Ascending aorta (tissue), 2 donors: ENCODE measurements around the gene FAM117A. TPM values are rescaled to one million over a fixed set of nuclear protein-coding genes. Genes with fewer than 3 reads are reported as not detected.

Source experiments
- DNase-seq, 2 donors: peaks; one replicate each; pipeline ENCODE4 v3.0.0-alpha.2; 2019; ENCODE audit warnings: low spot score in 2 of 2
- H3K27ac ChIP-seq, 2 donors: fragments of 200-600 bp; sonication (generic); one replicate each; pipeline ENCODE4 v1.5.1; 2016 to 2017; ENCODE audit warnings: mild to moderate bottlenecking in 1 of 2
- H3K27me3 ChIP-seq: fragments of 200-600 bp; sonication (generic); one replicate; pipeline ENCODE4 v1.5.1; 2017
- H3K36me3 ChIP-seq, 2 donors: fragments of 200-600 bp; sonication (generic); one replicate each; pipeline ENCODE4 v1.5.1; 2016
- H3K4me1 ChIP-seq, 2 donors: fragments of 200-600 bp; sonication (generic); one replicate each; pipeline ENCODE4 v1.5.1; 2016 to 2017; ENCODE audit warnings: mild to moderate bottlenecking in 1 of 2
- H3K4me3 ChIP-seq, 2 donors: fragments of 200-600 bp; sonication (generic); one replicate each; pipeline ENCODE4 v1.5.1; 2016 to 2017; ENCODE audit warnings: mild to moderate bottlenecking in 1 of 2
- H3K9me3 ChIP-seq, 2 donors: fragments of 200-600 bp; sonication (generic); one replicate each; pipeline ENCODE4 v1.5.1; 2016
- CTCF ChIP-seq, 3 experiments: fragments of 200-600 bp in 2 of 3; fragments of 450-650 bp in 1 of 3; sonication (generic) in 2 of 3; IDR thresholded peaks; one replicate each; pipeline ENCODE4 v1.5.1; 2016 to 2019; ENCODE audit warnings: antibody characterized with exemption in 3 of 3, mild to moderate bottlenecking in 1 of 3, moderate library complexity in 1 of 3
- intact Hi-C: fragments of 100-400 bp; cut with DNase I; formaldehyde crosslinking; loops from one replicate; pipeline ENCODE4 v1.15.1; 2023
- total RNA-seq: library from RNA; depleted of rRNA; stranded (reverse); fragments of >200 nt; gene quantifications from one replicate; pipeline ENCODE4 v1.1.0, GENCODE V29; 2016

Gene FAM117A
- total RNA-seq, 1 donor from 2014 or later: 25.4 TPM

DNA sequence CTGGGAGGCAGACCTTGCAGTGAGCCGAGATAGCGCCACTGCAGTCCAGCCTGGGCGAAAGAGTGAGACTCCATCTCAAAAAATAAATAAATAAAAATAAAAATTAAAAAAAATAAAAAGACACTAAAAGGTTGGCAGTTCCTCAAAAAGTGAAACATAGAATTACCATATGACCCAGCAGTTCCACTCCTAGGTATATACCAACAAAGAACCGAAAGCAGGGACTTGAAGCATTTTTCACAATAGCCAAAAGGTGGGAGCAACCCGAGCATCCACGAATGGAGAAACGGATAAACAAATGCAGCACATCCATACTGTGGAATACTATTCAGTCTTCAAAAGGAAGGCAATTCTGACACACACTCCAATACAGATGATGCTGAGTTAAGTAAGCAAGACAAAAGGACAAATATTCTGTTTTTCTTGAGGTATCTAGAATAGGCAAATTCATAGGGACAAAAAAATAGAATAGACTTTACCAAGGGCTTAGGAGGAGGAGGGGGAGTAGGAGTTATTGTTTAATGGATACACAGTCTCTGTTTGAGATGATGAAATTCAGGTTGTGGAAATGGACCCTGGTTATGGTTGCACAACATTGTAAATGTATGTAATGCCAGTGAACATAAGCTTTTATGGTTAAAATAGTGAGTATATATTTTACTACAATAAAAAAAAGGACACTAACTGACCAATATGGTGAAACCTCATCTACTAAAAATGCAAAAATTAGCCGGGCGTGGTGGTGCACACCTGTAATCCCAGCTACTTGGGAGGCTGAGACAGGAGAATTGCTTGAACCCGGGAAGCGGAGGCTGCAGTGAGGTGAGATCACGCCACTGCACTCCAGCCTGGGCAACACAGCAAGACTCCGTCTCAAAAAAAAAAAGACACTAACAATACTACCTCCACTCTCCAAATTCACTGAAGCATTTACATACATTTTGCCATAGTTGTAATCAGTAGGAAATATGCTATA, 29.1 kb downstream of the FAM117A start:
- no peak overlapping the region for H3K27ac ChIP-seq
- no peaks in the 10 kb centered on the region for H3K27me3 ChIP-seq
- no peak for TF ChIP-seq CTCF (IDR thresholded peaks at IDR 0.05)
- H3K36me3 ChIP-seq: no peaks in the 10 kb centered on the region
- H3K4me1 ChIP-seq: peaks cover 19 to 36% of the 10 kb centered on the region in 2 donors
- no peak overlapping the region for H3K4me3 ChIP-seq
- H3K9me3 ChIP-seq: no peaks in the 10 kb centered on the region
- DNase-seq: no peak
- intact Hi-C loops: no loop called here

- peaks cover 15 to 29% of the 10 kb centered on the region in 2 donors for H3K4me1 ChIP-seq
Observed at GRCh38 chr17:49731435-49731831, 32.5 kb downstream of the FAM117A start.

GRCh38 chr17:49730785-49731434, 33.0 kb downstream of the FAM117A start:
- Histone ChIP-seq H3K4me3 (no peak overlapping the region), H3K27me3 (no peaks in the 10 kb centered on the region), H3K4me1 (peaks cover 15 to 29% of the 10 kb centered on the region in 2 donors), H3K36me3 (peaks cover 0 to 6% of the 10 kb centered on the region in 2 donors), H3K9me3 (no peaks in the 10 kb centered on the region), H3K27ac (peak overlapping the region; percentile 73 to 81)
- intact Hi-C loops: loop anchor here (1.0 kb wide), 1 partner anchor 9 kb away; no protein-coding TSS in a partner anchor
- TF ChIP-seq CTCF (IDR thresholded peaks at IDR 0.05): no peak
- DNase-seq: no peak

More at GRCh38 chr17:49731435-49731831, 32.5 kb downstream of the FAM117A start:
- peak overlapping the region; percentile 73 to 81 for H3K27ac ChIP-seq
- intact Hi-C loops: no loop called here
- no peaks in the 10 kb centered on the region for H3K9me3 ChIP-seq
- TF ChIP-seq CTCF (IDR thresholded peaks at IDR 0.05): no peak
- H3K27me3 ChIP-seq: no peaks in the 10 kb centered on the region
- no peak for DNase-seq
- peaks cover 0 to under 1% of the 10 kb centered on the region in 2 donors for H3K36me3 ChIP-seq
- H3K4me3 ChIP-seq: no peak overlapping the region

GRCh38 chr17:49730078-49730784, 33.7 kb downstream of the FAM117A start:
- Histone ChIP-seq H3K36me3 (peaks cover 0 to 12% of the 10 kb centered on the region in 2 donors), H3K27ac (peak overlapping the region; percentile 73 to 81), H3K4me3 (no peak overlapping the region), H3K4me1 (peaks cover 15 to 29% of the 10 kb centered on the region in 2 donors), H3K27me3 (no peaks in the 10 kb centered on the region), H3K9me3 (no peaks in the 10 kb centered on the region)
- no peak for TF ChIP-seq CTCF (IDR thresholded peaks at IDR 0.05)
- intact Hi-C loops: loop anchor here (1.0 kb wide), 1 partner anchor 10 kb away; no protein-coding TSS in a partner anchor
- DNase-seq: peak; percentile 16 to 87

GRCh38 chr17:49729069-49729468, 34.9 kb downstream of the FAM117A start:
- no peak for DNase-seq
- TF ChIP-seq CTCF (IDR thresholded peaks at IDR 0.05): no peak
- Histone ChIP-seq H3K36me3 (peaks cover 0 to 12% of the 10 kb centered on the region in 2 donors), H3K4me3 (no peak overlapping the region), H3K27ac (peak overlapping the region; percentile 73 to 81), H3K27me3 (no peaks in the 10 kb centered on the region), H3K9me3 (no peaks in the 10 kb centered on the region), H3K4me1 (peaks cover 15 to 29% of the 10 kb centered on the region in 2 donors)
- intact Hi-C loops: loop anchor here (10.0 kb wide), 1 partner anchor 294 kb away; no protein-coding TSS in a partner anchor
